ENCODE measurements around the gene EIF4A3.

The EIF4A3 gene

DNA sequence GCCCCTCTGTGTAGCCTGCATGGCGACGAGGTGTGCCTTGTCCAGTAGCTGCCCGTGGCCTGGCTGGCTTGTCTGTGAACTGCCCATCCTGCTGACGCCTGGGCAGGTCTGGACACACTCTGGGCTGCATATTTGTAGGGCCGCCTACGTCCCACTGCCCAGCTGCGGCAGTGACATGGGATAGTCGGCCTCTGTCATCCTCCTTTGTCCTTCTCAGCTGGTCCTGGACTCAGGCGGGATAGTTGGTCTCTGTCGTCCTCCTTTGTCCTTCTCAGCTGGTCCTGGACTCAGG is 37.4 kb upstream of the EIF4A3 start:
- POLR2A ChIA-PET = no interaction called here

DNA sequence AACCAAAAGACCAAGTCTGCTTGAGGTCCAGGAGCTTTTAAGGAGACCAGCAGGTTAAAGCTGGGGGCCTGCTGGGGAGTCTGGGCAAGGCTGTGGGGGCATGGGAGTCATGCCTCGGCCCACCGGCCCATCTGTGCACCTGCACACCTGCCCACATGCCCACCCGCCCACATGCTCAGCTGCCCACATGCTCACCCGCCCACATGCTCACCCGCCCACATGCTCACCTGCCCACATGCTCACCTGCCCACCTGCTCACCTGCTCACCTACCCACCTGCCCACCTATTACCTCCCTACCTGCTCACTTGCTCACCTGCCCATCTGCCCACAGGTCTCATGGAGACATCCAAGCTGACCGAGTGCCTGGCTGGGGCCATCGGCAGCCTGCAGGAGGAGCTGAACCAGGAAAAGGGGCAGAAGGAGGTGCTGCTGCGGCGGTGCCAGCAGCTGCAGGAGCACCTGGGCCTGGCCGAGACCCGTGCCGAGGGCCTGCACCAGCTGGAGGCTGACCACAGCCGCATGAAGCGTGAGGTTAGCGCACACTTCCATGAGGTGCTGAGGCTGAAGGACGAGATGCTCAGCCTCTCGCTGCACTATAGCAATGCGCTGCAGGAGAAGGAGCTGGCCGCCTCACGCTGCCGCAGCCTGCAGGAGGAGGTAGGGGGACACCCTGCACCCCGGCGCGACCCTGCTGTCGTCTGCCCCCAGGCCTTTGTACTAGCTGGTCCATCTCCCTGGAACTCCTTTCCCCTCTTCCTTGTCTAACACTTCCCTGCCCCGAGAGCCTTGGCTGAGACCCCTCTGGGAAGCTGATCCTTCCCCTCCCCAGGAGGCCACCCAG is 36.9 kb upstream of the EIF4A3 start:
- ChIA-PET POLR2A (no interaction called here), CTCF (interaction anchor here (1.1 to 1.9 kb wide), 2 partner anchors 12 to 178 kb away, joined by 3 to 8 read pairs; no protein-coding TSS in a partner anchor)
- no peak for DNase-seq (ENCODE audit: low read depth, low spot score)
- TF ChIP-seq, protein P1, sequence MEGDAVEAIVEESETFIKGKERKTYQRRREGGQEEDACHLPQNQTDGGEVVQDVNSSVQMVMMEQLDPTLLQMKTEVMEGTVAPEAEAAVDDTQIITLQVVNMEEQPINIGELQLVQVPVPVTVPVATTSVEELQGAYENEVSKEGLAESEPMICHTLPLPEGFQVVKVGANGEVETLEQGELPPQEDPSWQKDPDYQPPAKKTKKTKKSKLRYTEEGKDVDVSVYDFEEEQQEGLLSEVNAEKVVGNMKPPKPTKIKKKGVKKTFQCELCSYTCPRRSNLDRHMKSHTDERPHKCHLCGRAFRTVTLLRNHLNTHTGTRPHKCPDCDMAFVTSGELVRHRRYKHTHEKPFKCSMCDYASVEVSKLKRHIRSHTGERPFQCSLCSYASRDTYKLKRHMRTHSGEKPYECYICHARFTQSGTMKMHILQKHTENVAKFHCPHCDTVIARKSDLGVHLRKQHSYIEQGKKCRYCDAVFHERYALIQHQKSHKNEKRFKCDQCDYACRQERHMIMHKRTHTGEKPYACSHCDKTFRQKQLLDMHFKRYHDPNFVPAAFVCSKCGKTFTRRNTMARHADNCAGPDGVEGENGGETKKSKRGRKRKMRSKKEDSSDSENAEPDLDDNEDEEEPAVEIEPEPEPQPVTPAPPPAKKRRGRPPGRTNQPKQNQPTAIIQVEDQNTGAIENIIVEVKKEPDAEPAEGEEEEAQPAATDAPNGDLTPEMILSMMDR (IDR thresholded peaks at IDR 0.05; ENCODE audit: insufficient read depth, low read length, missing control alignments) = no peak
- no peak overlapping the region for H3K4me3 ChIP-seq (ENCODE audit: low read depth, low read length)

More for the DNA sequence above, 37.4 kb upstream of the EIF4A3 start:
- no peak for DNase-seq (ENCODE audit: low read depth, low spot score)
- no peak overlapping the region for H3K4me3 ChIP-seq (ENCODE audit: low read depth, low read length)
- TF ChIP-seq, protein P1 (IDR thresholded peaks at IDR 0.05; ENCODE audit: insufficient read depth, low read length, missing control alignments) = no peak
- CTCF ChIA-PET = interaction anchor here (1.1 to 1.9 kb wide), 2 partner anchors 11 to 179 kb away, joined by 3 to 8 read pairs; no protein-coding TSS in a partner anchor

DNA sequence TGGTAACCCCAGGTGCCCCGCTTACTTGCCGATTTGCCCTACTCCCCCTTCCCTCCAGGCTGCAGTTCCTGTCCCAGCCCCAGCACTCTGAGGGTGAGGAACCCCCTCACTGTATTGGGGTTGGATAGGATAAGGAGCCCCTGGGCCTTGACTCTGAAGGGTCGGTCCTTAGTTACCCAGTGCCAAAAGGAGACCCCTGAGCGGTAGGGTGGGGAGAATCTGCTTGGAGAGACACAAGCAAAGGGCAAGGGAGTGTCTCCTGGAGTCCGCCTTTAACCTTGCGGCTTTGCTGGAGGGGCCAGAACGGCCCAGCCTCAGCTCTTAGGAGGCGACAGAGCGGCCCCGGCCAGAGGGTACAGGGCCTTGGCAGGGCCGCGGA is 35.9 kb upstream of the EIF4A3 start:
- H3K4me3 ChIP-seq (ENCODE audit: low read depth, low read length) = no peak overlapping the region
- CTCF ChIA-PET = interaction anchor here (0.9 to 1.9 kb wide), 2 partner anchors 9 to 13 kb away, joined by 3 to 8 read pairs; no protein-coding TSS in a partner anchor
- no peak for DNase-seq (ENCODE audit: low read depth, low spot score)
- TF ChIP-seq, protein P1 (IDR thresholded peaks at IDR 0.05; ENCODE audit: insufficient read depth, low read length, missing control alignments) = no peak
- POLR2A ChIA-PET = interaction anchor here (0.5 kb wide), 1 partner anchor 17 kb away, joined by 3 read pairs; no protein-coding TSS in a partner anchor

DNA sequence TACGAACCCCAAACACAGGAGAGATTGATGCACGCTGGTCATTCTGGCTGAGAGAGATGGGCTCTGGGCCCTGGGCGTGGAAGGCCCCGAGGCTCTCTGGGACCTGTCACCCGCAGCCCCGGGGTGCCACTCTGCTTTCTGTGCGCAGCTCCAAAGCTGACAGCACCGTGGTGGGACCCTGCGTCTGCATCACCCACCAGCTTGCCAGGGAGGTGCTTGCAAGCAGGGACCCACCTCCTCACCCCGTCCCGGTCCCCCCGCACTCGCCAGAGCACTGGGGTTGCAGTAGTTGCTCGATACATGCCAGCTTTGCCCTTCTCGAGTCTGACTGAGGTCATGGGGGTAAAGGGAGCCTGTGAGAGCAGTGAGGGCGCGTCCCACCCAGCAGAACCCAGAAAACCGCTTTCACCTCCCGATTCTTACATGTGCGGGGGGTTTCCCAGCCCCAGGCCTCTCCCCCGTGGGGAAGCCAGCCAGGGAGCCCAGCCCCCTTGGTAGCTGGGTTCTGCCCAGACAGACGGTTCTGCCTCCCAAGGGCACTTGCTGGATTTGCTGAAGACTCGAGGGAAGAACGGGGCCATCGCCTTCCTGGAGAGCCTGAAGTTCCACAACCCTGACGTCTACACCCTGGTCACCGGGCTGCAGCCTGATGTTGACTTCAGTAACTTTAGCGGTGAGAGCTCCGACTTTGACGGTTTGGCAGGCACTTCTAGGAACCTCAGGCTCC is 35.4 kb upstream of the EIF4A3 start:
- no peak for DNase-seq (ENCODE audit: low read depth, low spot score)
- POLR2A ChIA-PET = interaction anchor here (0.5 kb wide), 1 partner anchor 18 kb away, joined by 3 read pairs; no protein-coding TSS in a partner anchor
- CTCF ChIA-PET = interaction anchor here (0.9 to 3.4 kb wide), 2 partner anchors 10 to 14 kb away, joined by 3 to 11 read pairs; no protein-coding TSS in a partner anchor
- TF ChIP-seq, protein P1 (IDR thresholded peaks at IDR 0.05; ENCODE audit: insufficient read depth, low read length, missing control alignments) = no peak
- H3K4me3 ChIP-seq (ENCODE audit: low read depth, low read length) = no peak overlapping the region

DNA sequence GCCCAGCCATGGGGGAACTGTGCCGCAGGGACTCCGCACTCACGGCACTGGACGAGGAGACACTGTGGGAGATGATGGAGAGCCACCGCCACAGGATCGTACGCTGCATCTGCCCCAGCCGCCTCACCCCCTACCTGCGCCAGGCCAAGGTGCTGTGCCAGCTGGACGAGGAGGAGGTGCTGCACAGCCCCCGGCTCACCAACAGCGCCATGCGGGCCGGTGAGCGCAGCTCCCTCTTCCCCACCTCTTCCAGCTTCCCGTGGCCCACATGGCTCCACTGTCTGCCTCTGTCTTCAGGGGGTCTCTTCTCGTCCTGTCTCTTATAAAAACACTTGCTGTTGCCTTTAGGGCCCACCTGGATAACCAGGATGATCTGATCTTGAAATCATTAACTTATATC is 34.5 kb upstream of the EIF4A3 start:
- TF ChIP-seq, protein P1 (IDR thresholded peaks at IDR 0.05; ENCODE audit: insufficient read depth, low read length, missing control alignments) = no peak
- no peak overlapping the region for H3K4me3 ChIP-seq (ENCODE audit: low read depth, low read length)
- POLR2A ChIA-PET = no interaction called here
- DNase-seq (ENCODE audit: low read depth, low spot score) = no peak
- CTCF ChIA-PET = interaction anchor here (0.9 to 3.4 kb wide), 2 partner anchors 14 to 80 kb away, joined by 3 to 11 read pairs; partner anchors contain the start of gene GAA

DNA sequence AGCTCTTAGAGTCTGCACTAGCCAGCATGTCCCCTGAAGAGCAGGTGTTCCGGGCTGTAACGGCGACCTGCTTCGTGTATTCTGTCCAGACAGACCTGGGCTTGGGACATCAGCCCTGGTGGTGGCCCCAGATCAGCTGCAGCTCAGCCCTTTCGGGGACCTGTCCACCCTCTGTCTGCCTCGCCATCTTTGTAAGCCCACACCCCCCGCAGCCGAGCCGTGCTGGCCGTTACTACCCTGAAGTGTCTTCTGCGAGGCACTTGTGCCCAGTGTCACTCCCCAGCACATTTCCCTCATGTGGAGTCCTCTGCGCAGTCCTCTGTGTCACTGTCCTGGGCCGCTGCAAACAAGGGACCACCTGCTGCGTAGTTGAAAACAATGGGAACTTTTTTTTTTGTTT is 33.3 kb upstream of the EIF4A3 start:
- TF ChIP-seq, protein P1 (IDR thresholded peaks at IDR 0.05; ENCODE audit: insufficient read depth, low read length, missing control alignments) = no peak
- CTCF ChIA-PET = interaction anchor here (3.4 kb wide), 1 partner anchor 16 kb away, joined by 11 read pairs; no protein-coding TSS in a partner anchor
- no peak for DNase-seq (ENCODE audit: low read depth, low spot score)
- H3K4me3 ChIP-seq (ENCODE audit: low read depth, low read length) = no peak overlapping the region
- POLR2A ChIA-PET = no interaction called here

Data from AG04449 (cell line).